GM19043 (cell line): ENCODE measurements around the gene NEURL1.

Source experiments
- ATAC-seq: cut with Tn5 transposase; IDR thresholded peaks from one replicate; pipeline ENCODE4 v1.9.1; 2021; ENCODE audit warnings: low read depth; ENCODE audit not compliant: unreplicated experiment

The NEURL1 gene, protein sequence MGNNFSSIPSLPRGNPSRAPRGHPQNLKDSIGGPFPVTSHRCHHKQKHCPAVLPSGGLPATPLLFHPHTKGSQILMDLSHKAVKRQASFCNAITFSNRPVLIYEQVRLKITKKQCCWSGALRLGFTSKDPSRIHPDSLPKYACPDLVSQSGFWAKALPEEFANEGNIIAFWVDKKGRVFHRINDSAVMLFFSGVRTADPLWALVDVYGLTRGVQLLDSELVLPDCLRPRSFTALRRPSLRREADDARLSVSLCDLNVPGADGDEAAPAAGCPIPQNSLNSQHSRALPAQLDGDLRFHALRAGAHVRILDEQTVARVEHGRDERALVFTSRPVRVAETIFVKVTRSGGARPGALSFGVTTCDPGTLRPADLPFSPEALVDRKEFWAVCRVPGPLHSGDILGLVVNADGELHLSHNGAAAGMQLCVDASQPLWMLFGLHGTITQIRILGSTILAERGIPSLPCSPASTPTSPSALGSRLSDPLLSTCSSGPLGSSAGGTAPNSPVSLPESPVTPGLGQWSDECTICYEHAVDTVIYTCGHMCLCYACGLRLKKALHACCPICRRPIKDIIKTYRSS

DNA sequence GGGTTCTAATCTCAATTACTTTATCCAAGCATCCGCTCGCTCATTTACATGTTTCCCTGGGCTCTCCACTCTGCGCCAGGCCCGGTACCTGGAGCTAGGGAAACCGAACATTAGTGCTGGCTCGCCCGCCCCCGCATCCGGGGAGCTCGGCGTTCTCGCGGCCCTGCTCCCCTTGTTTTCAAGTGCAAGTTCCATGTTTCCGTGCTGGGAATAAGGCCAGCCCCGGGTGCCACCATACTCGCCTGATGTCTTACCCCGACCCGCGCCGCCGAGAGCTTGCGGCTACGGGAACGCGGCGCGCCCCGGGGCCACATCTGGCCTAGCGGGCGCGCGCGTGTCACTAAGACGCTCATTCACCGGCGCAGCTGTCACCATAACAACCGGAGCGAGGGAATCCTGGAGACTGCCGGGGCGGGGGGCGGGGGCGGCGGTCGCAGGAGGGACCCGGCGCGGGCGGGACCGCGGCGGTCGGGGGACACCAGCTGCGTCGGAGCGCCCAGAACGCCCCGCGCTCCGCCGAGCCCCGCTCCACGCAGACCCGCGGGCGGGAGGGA is at the start of gene NEURL1:
TSS of gene NEURL1 (plus strand) at position 344 of the 554 bp plus-strand sequence. CDS start 683 bp downstream, outside the sequence.
- ATAC-seq = no peak

DNA sequence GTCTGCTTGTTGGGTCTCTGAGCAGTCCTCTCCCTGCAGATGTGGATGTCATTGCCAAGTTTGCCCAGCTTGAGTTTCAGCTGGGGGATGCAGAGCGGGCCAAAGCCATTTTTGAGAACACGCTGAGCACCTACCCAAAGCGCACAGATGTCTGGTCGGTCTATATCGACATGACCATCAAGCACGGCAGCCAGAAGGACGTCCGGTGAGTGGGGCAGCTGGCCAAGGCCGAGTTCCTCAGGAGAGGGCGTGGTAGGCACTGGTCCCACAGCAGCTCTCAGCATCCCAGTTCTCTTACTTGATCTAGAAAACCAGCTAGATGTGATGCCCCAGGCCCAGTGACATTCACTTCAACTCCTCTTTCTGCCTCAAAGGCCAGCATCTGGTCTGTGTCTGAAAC is 49.0 kb upstream of the NEURL1 start:
- ATAC-seq = no peak

DNA sequence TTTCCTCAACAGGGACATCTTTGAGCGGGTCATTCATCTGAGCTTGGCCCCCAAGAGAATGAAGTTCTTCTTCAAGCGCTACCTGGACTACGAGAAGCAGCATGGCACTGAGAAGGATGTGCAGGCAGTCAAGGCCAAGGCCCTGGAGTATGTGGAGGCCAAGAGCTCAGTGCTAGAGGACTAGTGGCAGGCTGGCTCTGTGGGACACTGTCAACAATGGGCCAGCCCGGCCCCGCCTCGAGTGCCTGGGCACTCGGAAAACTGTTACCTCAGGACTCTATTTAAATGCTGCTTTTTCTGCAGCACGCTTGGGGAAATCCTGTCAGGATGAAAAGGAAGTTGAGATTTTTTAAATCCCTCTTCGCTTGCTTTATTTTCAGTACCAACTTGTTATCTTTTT is 48.1 kb upstream of the NEURL1 start:
- no peak for ATAC-seq

DNA sequence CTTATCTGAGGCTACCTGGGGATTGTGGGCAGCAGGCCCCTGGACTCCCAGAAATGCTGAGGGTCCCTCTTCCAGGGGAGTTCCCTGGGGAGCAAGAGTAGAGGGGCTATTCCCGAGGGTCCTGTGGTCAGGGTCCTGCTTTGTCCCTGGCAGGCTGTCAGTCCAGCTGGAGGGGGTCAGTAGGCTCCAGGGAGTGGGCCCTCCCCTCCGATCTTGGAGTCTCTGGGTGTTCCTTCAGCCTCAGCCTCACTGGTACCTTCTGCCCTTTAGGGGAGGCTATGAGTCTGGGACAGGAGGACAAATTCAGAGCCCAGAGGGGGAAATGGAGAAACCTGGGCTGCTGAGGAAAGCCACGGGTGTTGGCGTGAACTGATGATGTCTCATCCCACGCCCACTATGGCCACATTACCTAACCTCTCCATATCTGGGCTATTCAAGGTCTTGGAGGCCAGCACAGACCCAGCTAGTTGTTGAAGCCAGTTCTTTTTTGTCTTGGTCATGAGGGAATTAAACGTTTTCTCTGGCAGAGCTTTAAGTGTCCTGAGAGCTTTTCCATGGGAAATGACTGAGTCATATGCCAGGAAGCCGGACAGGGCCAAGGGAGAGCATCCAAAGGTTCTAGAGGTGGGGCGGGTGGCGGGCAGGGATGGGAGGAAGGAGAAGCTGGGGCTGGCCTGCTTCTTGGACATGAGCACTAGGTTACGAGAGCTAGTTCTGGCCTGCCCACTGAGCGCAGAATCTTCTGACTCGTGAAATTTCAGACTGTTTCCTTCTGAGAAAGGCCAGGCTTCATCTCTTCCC is 47.5 kb upstream of the NEURL1 start:
- no peak for ATAC-seq

DNA sequence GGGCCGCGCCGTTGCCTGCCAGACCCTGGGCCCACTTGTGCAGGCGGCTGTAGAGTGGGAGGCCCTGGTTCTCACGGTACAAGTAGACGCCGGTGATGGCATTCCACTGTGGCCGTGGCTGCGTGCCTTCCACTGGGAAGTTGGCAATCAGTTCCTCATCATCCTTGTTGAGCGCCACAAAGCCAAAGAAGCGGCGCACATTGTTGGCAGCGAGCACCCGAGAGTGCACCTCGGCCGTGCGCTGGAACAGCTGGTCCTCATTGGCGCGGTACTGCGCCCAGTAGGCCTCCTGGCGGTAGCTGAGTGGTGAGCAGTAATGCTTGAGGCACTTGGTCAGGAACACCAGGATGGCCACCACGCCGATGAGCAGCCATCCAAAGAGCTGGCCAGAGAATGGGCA is 46.3 kb upstream of the NEURL1 start:
- ATAC-seq = no peak

DNA sequence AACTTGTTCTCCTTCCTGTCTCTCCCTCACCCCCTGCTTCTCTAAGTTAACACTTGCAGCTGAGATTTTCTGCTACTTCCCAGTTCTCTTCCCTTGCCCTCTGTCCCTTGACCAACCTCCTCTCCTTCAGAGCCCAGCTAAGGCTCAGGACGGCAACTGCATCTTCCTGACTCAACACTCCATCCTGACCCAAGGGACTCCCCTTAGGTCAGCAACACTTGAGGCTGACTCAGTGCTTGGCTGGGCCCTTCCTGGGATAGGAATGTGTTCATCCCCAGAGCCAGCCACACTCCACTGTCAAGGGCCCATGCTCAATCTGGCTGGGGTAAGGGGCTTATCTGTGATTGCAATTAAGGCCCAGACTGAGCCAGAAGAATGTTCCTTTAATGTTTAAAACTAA is 44.8 kb upstream of the NEURL1 start:
- no peak for ATAC-seq

DNA sequence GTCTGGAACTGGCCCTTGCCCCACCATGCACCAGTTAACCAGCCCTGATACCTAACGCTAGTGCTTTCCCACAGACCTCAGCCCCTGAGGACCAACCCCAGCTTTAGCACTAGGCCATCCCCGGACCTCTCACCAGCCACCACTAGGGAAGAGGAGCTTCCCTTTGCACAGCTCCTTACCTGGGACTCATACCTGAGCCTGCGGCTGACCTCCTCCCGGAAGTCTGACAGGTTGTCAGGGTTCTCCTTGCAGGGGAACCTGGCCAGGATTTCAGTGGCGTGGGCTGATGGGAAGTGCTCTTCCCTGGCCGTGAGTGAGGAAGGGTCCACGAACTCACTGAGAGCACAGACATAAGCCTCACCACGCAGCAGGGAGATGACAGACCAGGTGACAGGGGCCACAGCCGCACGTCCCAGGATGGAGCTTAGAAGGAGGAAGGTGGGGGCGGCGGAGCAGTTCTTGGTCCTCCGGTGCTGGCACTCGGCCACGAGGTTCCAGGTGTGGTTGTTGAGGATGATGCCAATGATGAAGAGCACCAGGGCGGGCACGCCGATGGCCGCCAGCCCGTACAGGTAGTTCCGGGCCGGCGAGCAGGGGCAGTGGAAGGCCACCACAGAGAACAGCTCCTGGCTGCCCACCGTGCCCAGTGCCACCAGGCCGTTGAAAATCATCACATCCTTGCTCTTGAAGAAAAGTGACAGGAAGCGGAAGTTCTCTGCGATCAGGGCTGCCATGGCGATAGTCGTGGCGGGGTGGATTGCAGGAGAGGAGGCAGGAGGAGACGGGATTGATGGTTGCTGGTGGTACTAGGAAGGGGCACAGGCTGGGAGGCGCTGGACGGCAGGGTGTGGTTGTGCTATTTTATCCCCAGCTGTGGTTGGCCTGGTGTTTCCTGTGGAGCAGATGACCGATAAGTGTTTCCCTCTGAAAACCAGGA is 44.0 kb upstream of the NEURL1 start:
- ATAC-seq = no peak

DNA sequence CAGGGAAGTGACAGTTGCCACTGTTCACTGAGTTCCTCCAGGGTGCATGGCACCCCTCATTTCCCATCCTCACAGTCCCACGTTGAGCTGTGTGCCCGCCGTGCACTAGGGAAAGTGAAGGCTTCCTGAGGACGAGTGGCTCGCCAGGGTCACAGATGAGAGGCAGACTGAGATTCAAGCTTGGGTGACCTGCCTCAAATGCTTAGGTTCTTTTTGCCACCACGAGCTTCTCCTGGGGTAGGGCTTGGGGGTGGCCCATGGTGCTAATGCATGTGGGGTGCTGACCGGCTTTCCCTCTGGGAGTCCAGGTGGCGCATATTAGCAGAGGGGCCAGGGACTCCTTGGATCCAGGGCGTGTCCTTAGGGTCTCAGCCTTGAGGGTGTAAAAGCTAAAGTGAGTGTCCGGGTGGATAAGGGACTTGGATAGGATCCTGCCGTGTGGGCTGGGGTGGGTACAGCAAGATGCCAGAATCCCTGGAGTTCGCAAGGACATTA is 43.3 kb upstream of the NEURL1 start:
- ATAC-seq = no peak

DNA sequence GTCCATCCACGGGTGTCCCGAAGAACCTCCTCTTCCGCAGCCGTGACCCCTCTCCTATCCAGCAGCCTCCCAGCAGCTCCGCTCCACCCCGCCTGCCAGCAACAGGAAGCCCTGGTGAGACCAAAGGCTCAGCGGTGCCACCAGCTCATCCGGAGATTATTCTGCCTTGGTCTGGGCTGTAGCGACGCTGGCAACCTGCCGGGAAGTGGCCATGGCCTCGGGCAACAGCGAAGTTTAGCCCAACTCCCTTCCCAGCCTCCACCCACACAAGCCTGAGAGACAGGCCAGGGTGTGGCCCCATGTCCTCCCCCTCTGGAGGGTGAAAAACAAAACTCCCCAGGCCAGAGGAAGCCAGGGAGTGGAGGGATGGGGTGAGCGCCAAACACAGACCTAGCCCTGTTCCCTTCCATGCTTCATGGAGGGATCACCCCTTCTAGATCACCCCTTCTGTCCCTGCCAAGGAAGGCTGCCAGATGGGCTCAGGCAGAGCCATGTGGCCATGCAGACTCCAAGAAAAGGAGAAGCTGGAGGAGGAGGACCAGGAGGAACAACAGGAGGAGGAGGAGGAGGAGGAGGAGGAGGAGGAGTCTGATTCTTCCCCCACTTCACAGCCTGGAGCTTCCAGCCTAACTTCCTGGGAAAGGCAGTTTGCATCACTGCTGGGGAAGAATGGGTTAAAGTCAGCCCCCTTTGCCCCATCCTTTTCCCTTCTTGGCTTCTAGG is 42.3 kb upstream of the NEURL1 start:
- no peak for ATAC-seq

DNA sequence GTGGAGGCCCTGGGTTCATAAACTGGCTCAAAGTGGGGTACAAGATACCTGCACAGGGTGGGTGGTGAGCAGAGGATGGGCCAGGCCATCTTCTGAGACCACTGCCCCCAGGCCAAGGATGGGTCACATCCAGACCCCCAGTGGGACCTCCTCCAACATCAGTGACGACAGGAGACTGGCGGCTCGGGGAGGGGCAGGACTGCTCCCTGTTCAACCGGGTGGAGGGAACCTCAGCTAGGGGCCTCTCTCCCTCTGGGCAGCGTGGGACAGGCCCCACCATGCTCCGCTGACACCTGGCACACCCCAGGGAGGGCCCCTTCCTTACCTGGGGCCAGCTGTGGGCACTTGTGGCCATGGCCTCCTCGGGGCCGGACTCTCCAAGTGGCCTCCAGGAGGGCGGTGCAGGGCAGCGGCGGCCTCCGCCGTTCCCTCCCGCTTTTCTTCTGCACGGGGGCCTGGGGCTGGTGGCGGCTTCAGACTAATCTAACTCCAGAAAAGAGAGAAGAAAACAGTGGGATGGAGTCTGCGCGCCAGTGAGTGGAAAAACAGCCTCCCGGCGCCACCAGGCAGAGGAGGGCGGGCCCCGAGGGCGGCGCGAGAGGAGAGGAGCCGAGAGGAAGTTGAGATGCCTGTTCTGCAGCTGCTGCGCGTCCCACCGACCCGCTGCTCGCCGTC is 41.5 kb upstream of the NEURL1 start, which contains the start of gene CALHM2:
TSS of gene CALHM2 (minus strand) at position 540 of the 675 bp plus-strand sequence. CDS start 2,429 bp downstream, outside the sequence.
- ATAC-seq = peak; percentile 67

DNA sequence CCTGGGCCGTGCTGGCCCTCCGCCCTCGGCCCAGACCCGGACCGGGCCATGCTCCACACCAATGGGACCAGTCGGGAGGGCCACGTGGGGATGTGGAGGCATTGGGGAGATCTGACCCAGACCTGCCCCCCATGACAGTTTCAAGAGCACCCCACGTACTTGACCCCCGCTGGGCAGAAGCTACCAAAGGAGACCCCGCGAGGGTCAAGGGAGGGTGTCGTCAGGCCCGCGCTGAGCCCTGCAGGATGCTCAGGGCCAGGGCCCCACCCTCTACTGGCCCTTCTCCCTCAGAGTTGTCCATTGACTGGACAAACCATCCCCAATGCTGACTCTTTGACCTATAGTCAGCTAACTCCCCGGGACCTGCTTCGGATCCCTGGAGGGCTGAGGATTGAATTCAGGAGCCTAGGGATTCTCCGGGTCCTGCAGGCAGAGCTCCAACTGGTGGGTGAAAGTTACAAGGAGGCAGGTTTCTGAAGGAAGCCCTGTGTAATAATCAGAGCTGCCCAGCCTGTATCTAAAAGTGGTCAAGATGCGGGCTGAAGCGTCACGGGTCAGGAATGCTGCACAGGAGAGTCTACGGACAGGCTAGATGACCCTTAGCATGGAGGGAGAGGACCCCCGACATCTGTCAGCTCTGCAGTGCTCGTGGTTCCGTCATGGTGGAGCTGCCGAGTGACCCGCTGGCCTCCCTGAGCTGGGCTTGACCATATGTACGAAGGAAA is 40.8 kb upstream of the NEURL1 start:
- no peak for ATAC-seq

DNA sequence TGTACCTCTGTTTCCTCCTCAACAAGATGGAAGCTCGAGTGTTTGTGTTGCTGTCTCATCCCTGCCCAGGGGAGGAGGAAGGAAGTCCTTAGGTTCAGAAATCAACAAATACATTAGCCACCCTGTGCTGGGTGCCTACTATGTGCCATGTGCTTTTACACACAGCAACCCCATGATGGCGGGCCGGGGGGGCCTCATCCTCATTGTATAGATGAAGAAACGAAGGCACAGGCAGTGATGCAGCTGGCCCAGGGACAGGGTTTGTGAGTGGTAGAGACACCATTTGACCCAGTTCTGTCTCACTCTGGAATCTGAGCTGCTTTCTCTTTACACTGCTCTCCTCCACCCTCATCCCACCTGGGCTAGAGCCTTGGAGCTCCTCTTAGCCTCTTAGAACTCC is 39.5 kb upstream of the NEURL1 start:
- ATAC-seq = no peak

DNA sequence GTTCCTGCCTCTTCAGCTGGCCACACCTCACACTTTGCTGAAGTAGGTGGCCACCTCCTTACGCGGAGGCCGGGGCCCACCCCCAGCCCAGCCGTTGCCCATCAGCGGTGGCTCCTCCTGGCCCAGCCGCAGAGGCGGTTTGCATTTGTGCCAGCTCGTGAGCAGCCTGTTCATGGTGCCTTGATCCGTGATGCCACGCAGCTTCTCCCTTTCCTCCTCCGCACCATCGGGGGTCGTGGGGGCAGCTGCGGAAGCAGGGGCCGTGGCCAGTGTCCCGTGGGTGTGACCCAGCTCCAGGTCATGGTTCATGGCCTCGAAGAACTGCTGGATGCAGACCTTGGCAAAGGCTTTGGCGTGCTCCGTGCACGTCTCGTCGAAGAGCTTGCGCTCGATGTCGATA is 38.3 kb upstream of the NEURL1 start:
- ATAC-seq = no peak

DNA sequence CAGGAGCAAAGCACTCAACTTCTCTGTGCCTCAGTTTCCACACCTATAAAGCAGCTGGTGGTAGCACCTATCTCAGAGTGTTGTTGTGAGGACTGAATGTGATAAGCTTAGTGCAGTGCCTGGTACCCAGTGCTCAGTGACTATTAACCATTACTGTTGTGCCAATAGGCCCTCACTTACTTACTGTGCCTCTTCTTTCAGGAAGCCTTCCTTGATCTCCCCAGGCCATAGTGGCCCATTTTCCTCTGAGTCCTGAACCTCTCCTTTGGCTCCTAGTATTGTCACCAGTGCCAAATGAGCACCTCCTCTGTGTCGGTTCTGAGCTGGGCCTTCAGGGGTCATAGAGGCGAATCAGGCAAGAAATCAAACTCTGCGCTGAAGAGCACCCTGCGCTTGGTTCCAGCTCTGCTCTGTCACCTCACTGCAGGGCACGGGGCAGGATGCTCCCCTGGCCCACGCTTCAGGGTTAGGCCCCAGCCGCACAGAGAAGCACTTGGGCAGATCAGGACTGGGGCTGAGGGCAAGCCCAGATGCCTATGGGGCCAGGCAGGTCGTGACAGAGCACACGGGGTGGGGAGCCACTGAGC is 37.3 kb upstream of the NEURL1 start:
- ATAC-seq = no peak

DNA sequence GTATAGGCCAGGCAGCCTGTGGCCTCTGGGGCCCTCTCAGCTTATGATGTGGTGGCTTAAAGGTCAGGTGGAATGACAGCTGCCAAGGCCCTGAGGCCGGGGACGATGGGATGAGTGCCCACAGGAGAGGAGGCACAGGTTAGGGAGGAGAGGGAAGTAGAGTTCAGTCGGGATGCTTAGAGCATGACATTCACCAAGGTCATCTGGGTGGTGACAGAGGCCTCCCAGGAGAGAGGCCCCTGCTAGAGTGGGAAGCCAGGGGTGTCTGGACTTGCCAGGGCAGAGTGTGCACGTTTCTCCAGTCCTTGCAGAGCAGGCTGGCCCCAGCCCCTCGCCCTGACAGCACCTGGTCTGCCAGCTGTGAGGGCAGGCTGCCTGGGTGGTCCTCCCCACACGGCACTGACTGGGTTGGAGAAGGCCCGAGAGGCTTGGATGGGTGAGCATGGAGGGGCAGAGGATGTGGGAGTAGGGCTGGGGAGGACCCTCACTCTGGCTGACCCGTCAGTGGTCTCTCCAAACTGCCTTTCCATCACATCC is 36.3 kb upstream of the NEURL1 start:
- no peak for ATAC-seq

DNA sequence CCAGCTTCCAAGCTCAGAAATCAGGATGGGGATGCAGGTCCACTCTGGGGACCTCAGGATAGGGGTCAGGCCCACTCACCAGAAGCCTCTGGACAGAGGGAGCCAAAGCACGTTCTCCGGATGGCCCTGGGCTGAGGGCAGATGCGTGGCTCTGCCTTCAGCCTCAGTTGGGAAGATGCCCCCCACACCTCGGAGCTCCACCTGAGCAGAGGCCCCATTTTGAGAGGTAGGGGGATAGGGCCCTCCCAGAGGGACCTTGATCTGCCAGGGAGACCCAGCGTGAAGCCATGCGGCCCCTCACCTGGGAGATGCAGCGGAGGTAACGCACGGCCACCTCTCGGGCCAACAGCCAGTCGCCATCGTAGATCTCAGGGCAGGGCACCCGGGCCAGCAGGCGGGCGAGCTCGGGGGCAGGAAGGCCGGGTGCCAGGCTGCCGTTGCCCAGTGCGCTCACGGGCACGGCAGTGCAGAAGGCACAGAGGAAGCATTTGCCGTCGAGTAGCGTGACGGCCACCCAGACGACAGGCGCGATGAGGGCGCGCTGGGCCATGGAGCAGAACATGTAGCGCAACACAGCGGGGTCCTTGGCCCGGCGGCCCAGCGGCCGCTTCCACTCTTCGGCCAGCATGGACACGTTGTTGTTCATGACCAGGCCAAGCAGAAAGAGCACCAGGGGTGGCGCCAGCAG is 35.5 kb upstream of the NEURL1 start:
- no peak for ATAC-seq

DNA sequence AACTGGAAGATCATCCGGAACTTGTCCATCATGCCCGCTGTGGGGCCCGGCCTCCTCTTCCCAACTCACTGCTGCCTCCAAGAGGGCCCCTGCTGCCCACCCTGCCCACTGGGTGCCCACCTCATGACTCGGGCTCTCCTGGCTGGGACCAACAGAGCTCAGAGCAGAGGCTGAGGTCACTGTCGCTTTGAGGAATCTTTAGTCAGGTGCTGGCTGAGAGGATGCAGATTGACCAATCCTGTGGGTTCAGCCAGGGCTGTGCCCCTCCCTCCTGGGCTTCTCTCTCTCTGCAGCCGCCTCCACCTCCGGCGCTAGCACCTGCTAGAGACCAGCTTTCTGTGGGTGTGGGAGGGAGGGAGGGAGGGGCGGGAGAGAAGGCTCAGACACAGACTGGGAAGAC is 34.8 kb upstream of the NEURL1 start, which contains the start of gene CALHM1:
TSS of gene CALHM1 (minus strand) at position 181 of the 400 bp plus-strand sequence. CDS start at position 32, 149 bp downstream.
- no peak for ATAC-seq
